Breast epithelium (tissue), 3 donors: Measurements from ENCODE around the gene ANKRD53.

Experiments
- POLR2A ChIP-seq: fragments of 450-650 bp; IDR thresholded peaks from one replicate; pipeline ENCODE4 v1.6.1; 2016; ENCODE audit warnings: antibody characterized with exemption, mild to moderate bottlenecking, moderate library complexity
- POLR2AphosphoS5 ChIP-seq, 3 donors: sonication (generic); formaldehyde crosslinking; IDR thresholded peaks; one replicate each; pipeline ENCODE4 v1.6.1; 2017; ENCODE audit warnings: antibody characterized with exemption in 3 of 3
- TF ChIP-seq, protein P1 (sequence below), 3 donors: fragments of 450-650 bp; IDR thresholded peaks; one replicate each; pipeline ENCODE4 v1.5.1; 2016 to 2017; ENCODE audit warnings: antibody characterized with exemption in 3 of 3, mild to moderate bottlenecking in 3 of 3, moderate library complexity in 3 of 3

DNA sequence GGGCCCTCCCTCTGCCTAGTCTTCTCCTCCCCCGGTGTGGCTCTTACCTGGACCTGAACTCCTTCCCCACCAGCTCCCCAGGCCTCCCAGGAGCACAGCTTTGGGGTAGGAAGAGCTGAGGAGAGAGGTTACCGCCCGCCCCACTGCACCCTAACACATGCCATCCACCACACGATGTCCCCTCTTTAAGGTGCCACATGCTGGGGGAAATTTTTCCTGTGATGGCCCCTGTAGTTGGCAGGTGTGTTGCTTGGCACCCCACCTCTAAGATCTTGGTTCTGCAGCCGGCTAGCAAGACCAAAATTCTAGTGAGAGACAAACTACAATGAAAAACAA is 23.1 kb downstream of the ANKRD53 start:
- TF ChIP-seq POLR2A = no peak
- TF ChIP-seq, protein P1, sequence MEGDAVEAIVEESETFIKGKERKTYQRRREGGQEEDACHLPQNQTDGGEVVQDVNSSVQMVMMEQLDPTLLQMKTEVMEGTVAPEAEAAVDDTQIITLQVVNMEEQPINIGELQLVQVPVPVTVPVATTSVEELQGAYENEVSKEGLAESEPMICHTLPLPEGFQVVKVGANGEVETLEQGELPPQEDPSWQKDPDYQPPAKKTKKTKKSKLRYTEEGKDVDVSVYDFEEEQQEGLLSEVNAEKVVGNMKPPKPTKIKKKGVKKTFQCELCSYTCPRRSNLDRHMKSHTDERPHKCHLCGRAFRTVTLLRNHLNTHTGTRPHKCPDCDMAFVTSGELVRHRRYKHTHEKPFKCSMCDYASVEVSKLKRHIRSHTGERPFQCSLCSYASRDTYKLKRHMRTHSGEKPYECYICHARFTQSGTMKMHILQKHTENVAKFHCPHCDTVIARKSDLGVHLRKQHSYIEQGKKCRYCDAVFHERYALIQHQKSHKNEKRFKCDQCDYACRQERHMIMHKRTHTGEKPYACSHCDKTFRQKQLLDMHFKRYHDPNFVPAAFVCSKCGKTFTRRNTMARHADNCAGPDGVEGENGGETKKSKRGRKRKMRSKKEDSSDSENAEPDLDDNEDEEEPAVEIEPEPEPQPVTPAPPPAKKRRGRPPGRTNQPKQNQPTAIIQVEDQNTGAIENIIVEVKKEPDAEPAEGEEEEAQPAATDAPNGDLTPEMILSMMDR (IDR thresholded peaks at IDR 0.05) = no peak
- TF ChIP-seq POLR2AphosphoS5 (IDR thresholded peaks at IDR 0.05) = no peak
